ENCODE measurements around the gene NFKBIA. TPM values are rescaled to one million over a fixed set of nuclear protein-coding genes. Genes with fewer than 3 reads are reported as not detected.

The NFKBIA gene
- polyA plus RNA-seq, 1 donor (not counting 4 experiments of a cell fraction or from before 2014, with no cell fraction given): 123 TPM

DNA sequence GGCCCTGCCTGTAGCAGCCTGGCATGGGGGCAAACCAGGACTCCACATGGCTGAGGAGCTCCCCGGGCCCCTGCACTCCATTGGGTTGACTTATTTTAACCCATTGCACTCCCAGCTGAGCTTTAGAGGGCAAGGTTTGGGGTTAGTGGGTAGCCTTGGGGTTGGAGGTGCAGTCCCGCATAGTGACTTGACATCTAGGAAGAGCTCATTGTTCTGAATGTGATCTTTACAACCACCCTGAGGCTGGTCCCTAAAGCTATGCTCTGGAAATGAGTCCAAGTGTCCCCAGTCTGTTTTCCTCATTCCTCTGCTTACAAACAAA lies 36.4 kb downstream of the NFKBIA start:
- H3K9me3 ChIP-seq (ENCODE audit: control insufficient read depth, low read depth, low read length): peaks cover 4% of the 10 kb centered on the region
- dilution Hi-C loops (cut with MboI; ENCODE audit: extremely low pct_ligation_motif_present, low sequenced_read_pairs): no loop called here
- no peak for DNase-seq (ENCODE audit: low read depth, low spot score)
- no peak overlapping the region for H3K27ac ChIP-seq (ENCODE audit: control insufficient read depth, insufficient read depth, low read length)
- no peak for FAIRE-seq
- H3K79me2 ChIP-seq (ENCODE audit: control insufficient read depth, insufficient read depth, low read length): no peaks in the 10 kb centered on the region
- H4K20me1 ChIP-seq (ENCODE audit: control insufficient read depth, extremely low read depth, insufficient read depth, low read length): no peaks in the 10 kb centered on the region
- TF ChIP-seq, protein P1, sequence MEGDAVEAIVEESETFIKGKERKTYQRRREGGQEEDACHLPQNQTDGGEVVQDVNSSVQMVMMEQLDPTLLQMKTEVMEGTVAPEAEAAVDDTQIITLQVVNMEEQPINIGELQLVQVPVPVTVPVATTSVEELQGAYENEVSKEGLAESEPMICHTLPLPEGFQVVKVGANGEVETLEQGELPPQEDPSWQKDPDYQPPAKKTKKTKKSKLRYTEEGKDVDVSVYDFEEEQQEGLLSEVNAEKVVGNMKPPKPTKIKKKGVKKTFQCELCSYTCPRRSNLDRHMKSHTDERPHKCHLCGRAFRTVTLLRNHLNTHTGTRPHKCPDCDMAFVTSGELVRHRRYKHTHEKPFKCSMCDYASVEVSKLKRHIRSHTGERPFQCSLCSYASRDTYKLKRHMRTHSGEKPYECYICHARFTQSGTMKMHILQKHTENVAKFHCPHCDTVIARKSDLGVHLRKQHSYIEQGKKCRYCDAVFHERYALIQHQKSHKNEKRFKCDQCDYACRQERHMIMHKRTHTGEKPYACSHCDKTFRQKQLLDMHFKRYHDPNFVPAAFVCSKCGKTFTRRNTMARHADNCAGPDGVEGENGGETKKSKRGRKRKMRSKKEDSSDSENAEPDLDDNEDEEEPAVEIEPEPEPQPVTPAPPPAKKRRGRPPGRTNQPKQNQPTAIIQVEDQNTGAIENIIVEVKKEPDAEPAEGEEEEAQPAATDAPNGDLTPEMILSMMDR (optimal IDR thresholded peaks at IDR 0.05 in 1 of 3, IDR thresholded peaks at IDR 0.05 in 1 of 3, conservative IDR thresholded peaks at IDR 0.05 in 1 of 3; ENCODE audit: extremely low read depth in 1 of 3, insufficient read depth in 2 of 3, low read length in 3 of 3): no peak
- no peak for TF ChIP-seq EZH2 (IDR thresholded peaks at IDR 0.05; ENCODE audit: low read length)
- H3K9me1 ChIP-seq (ENCODE audit: control insufficient read depth, extremely low read depth, insufficient read depth, low read length): peaks cover 3% of the 10 kb centered on the region
- H2AFZ ChIP-seq (ENCODE audit: control insufficient read depth, low read length): no peak overlapping the region
- H3K9ac ChIP-seq (ENCODE audit: control insufficient read depth, extremely low read depth, insufficient read depth, low read length): no peak overlapping the region
- H3K36me3 ChIP-seq (ENCODE audit: control insufficient read depth in 2 of 2, extremely low read depth in 1 of 2, insufficient read depth in 2 of 2, low read length in 2 of 2): no peaks in the 10 kb centered on the region
- H3K4me1 ChIP-seq (ENCODE audit: control insufficient read depth, extremely low read depth, insufficient read depth, low read length): peaks cover 26% of the 10 kb centered on the region
- no peak overlapping the region for H3K4me2 ChIP-seq (ENCODE audit: control insufficient read depth, extremely low read depth, insufficient read depth, low read depth, low read length)
- H3K27me3 ChIP-seq (ENCODE audit: control insufficient read depth, extremely low read depth, insufficient read depth, low read length): no peaks in the 10 kb centered on the region
- no peak overlapping the region for H3K4me3 ChIP-seq (ENCODE audit: control insufficient read depth in 2 of 3, extremely low read depth in 1 of 3, insufficient read depth in 2 of 3, low read depth in 1 of 3, low read length in 3 of 3)

DNA sequence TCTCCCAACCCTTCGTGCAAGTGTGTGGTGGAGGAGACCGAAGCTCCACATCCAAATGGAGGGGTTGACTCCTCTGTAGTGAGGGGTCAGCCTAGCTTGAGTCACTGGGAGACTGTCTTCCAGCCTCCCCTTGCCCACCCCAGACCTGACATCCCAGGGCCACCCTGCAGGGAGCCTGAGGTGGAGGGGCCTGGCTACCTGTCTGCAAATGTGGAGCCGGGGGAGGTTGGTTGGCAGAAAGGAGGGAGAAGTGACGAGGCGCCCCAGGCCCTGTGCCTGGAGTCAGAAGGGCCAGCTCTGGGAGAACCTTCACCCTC lies 37.5 kb downstream of the NFKBIA start:
- H3K4me2 ChIP-seq (ENCODE audit: control insufficient read depth, extremely low read depth, insufficient read depth, low read depth, low read length): no peak overlapping the region
- dilution Hi-C loops (cut with MboI; ENCODE audit: extremely low pct_ligation_motif_present, low sequenced_read_pairs): no loop called here
- no peaks in the 10 kb centered on the region for H3K36me3 ChIP-seq (ENCODE audit: control insufficient read depth in 2 of 2, extremely low read depth in 1 of 2, insufficient read depth in 2 of 2, low read length in 2 of 2)
- peaks cover 3% of the 10 kb centered on the region for H3K9me1 ChIP-seq (ENCODE audit: control insufficient read depth, extremely low read depth, insufficient read depth, low read length)
- no peak for FAIRE-seq
- no peaks in the 10 kb centered on the region for H3K79me2 ChIP-seq (ENCODE audit: control insufficient read depth, insufficient read depth, low read length)
- no peak overlapping the region for H3K4me3 ChIP-seq (ENCODE audit: control insufficient read depth in 2 of 3, extremely low read depth in 1 of 3, insufficient read depth in 2 of 3, low read depth in 1 of 3, low read length in 3 of 3)
- DNase-seq (ENCODE audit: low read depth, low spot score): no peak
- no peaks in the 10 kb centered on the region for H3K27me3 ChIP-seq (ENCODE audit: control insufficient read depth, extremely low read depth, insufficient read depth, low read length)
- TF ChIP-seq, protein P1 (optimal IDR thresholded peaks at IDR 0.05 in 1 of 3, IDR thresholded peaks at IDR 0.05 in 1 of 3, conservative IDR thresholded peaks at IDR 0.05 in 1 of 3; ENCODE audit: extremely low read depth in 1 of 3, insufficient read depth in 2 of 3, low read length in 3 of 3): no peak
- no peak for TF ChIP-seq EZH2 (IDR thresholded peaks at IDR 0.05; ENCODE audit: low read length)
- no peaks in the 10 kb centered on the region for H4K20me1 ChIP-seq (ENCODE audit: control insufficient read depth, extremely low read depth, insufficient read depth, low read length)
- no peak overlapping the region for H2AFZ ChIP-seq (ENCODE audit: control insufficient read depth, low read length)
- H3K27ac ChIP-seq (ENCODE audit: control insufficient read depth, insufficient read depth, low read length): no peak overlapping the region
- H3K9ac ChIP-seq (ENCODE audit: control insufficient read depth, extremely low read depth, insufficient read depth, low read length): no peak overlapping the region
- peaks cover 4% of the 10 kb centered on the region for H3K9me3 ChIP-seq (ENCODE audit: control insufficient read depth, low read depth, low read length)
- peaks cover 26% of the 10 kb centered on the region for H3K4me1 ChIP-seq (ENCODE audit: control insufficient read depth, extremely low read depth, insufficient read depth, low read length)

Data from keratinocyte (primary cell).